NOMO-1 (cell line): Measurements from ENCODE around the gene AP5S1.
A peak's percentile ranks its signal among the peaks of the same experiment; 100 is the strongest.
"Not testable (repeated sequence)": the region's sequence is repeated elsewhere in the genome, so short reads cannot be mapped to it uniquely, and the experiment has no call there.

Source experiments
- DNase-seq, 2 experiments: peaks; one replicate each; lab custom pipeline; 2025; ENCODE audit not compliant: unreplicated experiment in 2 of 2; lab: John Stamatoyannopoulos, UW

Gene AP5S1

GRCh38 chr20:3789201-3789600, 31.1 kb upstream of the AP5S1 start:
- DNase-seq = not testable (repeated sequence)

DNA sequence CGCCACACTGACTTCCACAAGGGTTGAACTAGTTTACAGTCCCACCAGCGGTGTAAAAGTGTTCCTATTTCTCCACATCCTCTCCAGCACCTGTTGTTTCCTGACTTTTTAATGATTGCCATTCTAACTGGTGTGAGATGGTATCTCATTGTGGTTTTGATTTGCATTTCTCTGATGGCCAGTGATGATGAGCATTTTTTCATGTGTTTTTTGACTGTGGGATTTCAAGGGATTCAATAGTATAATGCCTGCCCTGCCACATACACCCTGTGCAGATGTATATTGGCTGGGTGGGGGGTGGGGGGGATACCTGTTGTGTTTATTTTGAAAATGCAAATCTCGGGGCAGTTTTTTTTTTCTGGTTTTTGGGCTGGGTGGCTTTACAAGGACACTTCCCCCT, 26.2 kb upstream of the AP5S1 start:
- DNase-seq = not testable (repeated sequence)

DNA sequence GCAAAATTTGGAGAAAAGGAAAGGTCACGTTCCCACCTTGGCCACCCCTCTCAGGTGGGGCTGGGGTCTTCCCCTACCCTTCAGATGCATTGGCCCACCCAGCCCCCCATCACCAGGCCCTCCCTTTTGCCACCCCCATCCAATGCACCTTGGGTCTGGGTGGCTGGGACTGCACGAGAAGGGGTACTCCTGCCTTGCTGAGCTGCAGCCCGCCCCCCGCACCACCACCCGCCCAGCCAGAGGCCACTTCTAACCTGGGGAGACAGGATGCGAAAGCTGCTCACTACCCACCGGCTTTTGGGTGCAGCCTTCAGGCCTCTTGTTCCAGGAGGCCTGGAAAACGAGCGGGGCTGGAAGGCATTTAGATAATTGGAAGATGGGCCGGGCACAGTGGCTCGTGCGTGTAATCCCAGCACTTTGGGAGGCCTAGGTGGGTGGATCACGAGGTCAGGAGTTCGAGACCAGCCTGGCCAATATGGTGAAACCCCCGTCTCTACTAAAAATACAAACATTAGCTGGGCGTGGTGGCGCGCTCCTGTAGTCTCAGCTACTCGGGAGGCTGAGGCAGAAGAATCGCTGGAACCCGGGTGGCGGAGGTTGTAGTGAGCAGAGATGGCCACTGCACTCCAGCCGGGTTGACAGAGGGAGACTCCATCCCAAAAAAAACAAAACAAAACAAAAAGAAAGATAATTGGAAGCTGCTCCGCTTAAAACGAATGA, 25.5 kb upstream of the AP5S1 start:
- DNase-seq = no peak

DNA sequence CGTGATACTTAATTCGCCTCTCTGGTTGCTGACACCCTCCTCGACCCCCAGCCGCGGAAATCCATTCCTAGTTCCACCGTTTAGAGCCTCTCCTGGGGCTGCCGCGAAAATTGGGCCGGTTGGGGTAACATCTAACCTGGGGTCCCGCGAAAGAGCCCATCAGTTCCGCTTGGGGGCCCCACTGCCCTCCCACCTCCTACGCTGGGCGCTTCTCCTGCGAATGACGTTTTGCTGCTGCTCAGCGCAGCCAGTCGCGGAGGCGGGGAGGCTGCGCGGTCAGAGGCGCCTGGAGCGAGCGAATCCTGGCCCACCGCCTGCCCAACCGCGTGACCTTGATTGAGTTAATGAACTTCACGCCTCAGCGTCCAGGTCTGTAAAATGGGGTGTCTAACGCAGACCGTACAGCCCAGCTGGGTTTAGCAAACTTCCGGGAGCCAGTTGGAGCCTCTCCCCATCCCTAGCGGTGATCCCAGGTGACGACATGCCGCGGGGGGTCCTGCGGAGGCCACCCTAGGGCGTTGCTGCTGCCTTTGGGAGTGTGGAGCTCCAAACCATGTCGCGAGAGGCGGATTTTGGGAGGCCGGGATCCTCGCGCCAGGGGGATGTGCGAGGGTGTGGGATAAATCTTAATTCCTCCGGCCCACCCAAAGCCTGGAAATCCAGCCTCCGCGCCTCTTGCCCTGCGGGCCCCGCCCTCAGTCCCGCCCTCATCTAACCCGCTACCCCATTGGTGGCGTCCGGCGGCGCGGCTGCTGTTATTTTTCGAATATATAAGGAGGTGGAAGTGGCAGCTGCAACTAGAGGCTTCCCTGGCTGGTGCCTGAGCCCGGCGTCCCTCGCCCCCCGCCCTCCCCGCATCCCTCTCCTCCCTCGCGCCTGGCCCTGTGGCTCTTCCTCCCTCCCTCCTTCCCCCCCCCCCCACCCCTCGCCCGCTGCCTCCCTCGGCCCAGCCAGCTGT, 24.6 kb upstream of the AP5S1 start, which contains the start of gene CDC25B:
Gene CDC25B (plus strand): TSS at position 800 of the 958 bp plus-strand sequence. CDS start 222 bp downstream, outside the sequence.
- peak; percentile 75 to 90 for DNase-seq

- DNase-seq = no peak
These were observed 23.7 kb upstream of the AP5S1 start for GRCh38 chr20:3796477-3797225.

GRCh38 chr20:3797226-3797545, 23.2 kb upstream of the AP5S1 start:
- DNase-seq = no peak

DNA sequence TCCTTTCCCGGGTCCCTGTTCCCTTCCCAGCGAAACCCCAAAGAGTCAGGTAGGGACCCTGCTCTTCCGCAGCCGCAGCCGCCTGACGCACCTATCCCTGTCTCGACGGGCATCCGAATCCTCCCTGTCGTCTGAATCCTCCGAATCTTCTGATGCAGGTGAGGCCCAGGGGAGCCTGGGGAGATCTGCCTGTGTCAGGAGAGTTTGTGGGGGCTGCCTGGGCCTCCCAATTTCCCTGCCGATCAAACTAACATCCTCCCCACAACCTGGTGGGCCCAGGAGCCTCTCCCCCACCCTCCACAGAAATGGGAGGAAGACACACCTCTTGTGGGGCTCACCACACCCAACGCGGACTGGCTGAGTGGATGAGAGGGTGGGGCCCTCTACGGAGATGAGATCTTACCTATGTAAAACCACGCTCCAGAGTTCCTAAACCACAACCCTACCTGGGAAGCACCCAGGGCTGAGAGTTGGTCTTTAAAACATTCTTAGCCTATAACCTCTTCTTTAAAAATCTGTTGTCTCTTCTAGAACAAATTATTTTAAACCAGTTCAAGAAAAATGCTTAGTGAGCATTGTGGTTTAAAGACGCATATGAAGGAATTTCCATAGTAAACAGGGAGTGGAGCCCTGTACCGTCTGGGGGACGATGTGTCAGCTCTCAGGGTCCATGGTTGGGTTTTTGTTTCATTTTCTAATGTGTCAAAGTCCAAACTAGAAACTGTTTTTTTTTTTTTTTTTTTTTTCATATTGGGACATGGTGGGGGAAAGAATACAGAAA, 22.6 kb upstream of the AP5S1 start:
- DNase-seq = no peak

GRCh38 chr20:3798373-3798768, 22.0 kb upstream of the AP5S1 start:
- no peak for DNase-seq

GRCh38 chr20:3798908-3799248, 21.5 kb upstream of the AP5S1 start:
- DNase-seq = no peak

DNA sequence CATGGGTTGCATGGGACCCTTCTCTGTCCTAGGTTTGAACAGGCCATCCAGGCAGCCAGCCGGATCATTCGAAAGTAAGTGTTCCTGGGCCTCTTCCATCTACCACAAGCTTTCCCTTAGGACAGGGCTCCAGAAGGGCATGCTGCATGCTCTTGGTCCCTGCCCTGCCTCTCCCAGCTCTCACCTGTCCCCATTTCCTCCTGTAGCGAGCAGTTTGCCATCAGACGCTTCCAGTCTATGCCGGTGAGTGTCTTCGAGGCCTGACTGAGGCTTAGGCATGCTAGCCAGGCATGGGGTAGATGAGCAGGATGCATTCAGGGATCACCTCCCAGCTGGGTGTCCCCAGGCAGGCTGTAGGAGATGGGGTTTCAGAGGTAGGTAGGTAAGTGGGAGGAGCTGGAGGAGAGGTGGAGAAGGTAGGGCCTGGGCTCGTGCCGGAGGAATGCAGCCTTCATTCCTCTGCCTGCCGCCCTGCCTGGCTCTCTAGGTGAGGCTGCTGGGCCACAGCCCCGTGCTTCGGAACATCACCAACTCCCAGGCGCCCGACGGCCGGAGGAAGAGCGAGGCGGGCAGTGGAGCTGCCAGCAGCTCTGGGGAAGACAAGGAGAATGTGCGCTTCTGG, 20.0 kb upstream of the AP5S1 start:
- DNase-seq = no peak

- DNase-seq = no peak
These were observed 19.5 kb upstream of the AP5S1 start for GRCh38 chr20:3800878-3801260.

GRCh38 chr20:3801299-3801698, 19.0 kb upstream of the AP5S1 start:
- DNase-seq = no peak

DNA sequence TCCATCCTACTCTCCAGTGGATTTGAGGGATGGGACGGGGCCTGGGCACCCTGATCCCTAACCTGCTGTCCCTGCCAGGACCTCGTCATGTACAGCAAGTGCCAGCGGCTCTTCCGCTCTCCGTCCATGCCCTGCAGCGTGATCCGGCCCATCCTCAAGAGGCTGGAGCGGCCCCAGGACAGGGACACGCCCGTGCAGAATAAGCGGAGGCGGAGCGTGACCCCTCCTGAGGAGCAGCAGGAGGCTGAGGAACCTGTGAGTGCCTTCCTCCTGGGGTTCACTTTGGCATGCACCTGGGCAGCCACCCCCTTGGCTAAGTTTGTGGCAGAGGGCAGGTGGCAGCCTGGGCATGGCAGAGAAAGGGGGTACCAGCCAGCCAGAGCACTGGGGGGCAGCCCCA, 18.5 kb upstream of the AP5S1 start:
- DNase-seq = no peak

DNA sequence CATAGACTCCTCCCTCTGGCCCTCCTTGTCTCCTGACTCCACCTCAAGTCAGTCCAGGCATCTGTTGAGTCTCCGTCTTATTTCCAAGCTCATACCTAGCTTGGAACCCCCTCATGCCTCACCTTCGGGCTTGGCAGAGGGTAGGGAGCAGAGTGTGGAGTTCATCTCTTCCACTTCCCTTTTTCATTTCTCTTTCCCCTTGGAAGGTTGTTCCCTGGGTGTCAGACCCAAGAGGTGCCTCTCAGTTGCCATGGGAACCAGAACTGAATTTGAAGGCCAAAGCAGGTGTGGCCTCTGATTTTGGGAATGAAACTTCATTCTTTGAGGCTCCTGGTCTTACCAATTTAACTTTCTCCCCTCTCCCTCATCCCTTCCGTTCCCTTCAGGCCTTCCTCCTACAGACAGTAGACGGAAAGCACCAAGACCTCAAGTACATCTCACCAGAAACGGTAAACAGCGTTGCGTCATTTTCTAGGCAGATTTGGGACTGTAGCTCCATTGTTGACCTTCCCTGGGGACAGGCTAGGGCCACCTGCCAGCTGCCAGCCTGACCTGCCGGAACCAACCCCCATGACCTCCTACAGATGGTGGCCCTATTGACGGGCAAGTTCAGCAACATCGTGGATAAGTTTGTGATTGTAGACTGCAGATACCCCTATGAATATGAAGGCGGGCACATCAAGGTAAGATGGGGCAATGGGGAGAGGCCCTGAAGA, 17.7 kb upstream of the AP5S1 start:
- no peak for DNase-seq

DNA sequence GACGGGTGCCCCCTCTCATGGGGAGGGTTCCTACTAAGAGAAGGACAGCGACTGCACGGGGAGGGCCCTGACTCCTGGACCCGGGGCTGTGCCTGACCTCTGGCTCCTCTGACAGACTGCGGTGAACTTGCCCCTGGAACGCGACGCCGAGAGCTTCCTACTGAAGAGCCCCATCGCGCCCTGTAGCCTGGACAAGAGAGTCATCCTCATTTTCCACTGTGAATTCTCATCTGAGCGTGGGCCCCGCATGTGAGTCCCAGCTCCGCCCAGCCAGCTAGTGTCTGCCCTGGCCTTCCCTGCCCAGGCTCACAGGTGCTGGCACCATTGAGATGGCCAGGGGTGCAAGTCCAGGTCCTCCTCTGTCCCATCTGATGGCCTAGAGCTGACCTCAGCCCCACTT, 17.1 kb upstream of the AP5S1 start:
- no peak for DNase-seq

GRCh38 chr20:3803854-3804253, 16.5 kb upstream of the AP5S1 start:
- DNase-seq = no peak

GRCh38 chr20:3804254-3804751, 16.0 kb upstream of the AP5S1 start:
- DNase-seq = peak; percentile 21 to 27

DNA sequence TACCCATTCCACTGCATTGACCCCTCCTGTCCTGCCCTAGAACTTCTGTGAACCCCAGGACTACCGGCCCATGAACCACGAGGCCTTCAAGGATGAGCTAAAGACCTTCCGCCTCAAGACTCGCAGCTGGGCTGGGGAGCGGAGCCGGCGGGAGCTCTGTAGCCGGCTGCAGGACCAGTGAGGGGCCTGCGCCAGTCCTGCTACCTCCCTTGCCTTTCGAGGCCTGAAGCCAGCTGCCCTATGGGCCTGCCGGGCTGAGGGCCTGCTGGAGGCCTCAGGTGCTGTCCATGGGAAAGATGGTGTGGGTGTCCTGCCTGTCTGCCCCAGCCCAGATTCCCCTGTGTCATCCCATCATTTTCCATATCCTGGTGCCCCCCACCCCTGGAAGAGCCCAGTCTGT, 15.6 kb upstream of the AP5S1 start:
- DNase-seq = no peak

DNA sequence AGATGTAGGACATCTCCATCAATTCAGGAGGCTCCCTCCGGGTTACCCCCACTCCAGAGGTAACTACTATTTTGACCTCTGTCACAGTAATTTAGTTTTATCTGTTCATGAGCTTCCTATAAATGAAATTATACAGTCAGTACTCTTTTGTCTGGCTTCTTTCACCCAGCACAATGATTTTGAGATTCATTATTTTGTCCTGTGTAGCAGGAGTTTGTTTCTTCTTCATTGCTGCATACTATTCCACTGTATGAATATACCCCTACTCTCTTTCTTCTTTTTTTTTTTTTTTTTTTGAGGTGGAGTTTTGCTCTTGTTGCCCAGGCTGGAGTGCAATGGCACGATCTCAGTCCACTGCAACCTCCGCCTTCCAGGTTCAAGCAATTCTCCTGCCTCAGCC, 11.8 kb upstream of the AP5S1 start:
- no peak for DNase-seq
